HuH-7.5 (cell line): ENCODE data around the gene MYLK.

Experiments
- DNase-seq: peaks from one replicate; pipeline ENCODE4 v3.0.0; 2011; ENCODE audit warnings: low spot score

MYLK gene

GRCh38 chr3:123595396-123596180 lies 288.5 kb downstream of the MYLK start:
- DNase-seq, result no peak

GRCh38 chr3:123593381-123593780 lies 290.8 kb downstream of the MYLK start:
- DNase-seq, result no peak

- no peak for DNase-seq
These were observed 293.3 kb downstream of the MYLK start for GRCh38 chr3:123590685-123591450.

GRCh38 chr3:123587401-123587800 lies 296.7 kb downstream of the MYLK start:
- no peak for DNase-seq

GRCh38 chr3:123586968-123587367 lies 297.2 kb downstream of the MYLK start:
- DNase-seq, result no peak

GRCh38 chr3:123586131-123586530 lies 298.0 kb downstream of the MYLK start:
- DNase-seq, result peak; percentile 27

GRCh38 chr3:123584988-123585937 lies 298.9 kb downstream of the MYLK start, which contains the start of gene HACD2:
TSS of gene HACD2 (minus strand) at chr3:123585053. CDS start at chr3:123585027, 26 bp downstream.
- DNase-seq, result peak; percentile 69

GRCh38 chr3:123584284-123584987 lies 299.7 kb downstream of the MYLK start:
- DNase-seq, result no peak

- no peak for DNase-seq
These were observed 300.6 kb downstream of the MYLK start for GRCh38 chr3:123583561-123583960.

GRCh38 chr3:123582315-123582714 lies 301.8 kb downstream of the MYLK start:
- DNase-seq, result no peak

GRCh38 chr3:123576122-123576521 lies 308.0 kb downstream of the MYLK start:
- DNase-seq, result no peak

- no peak for DNase-seq
These were observed 312.2 kb downstream of the MYLK start for GRCh38 chr3:123571973-123572365.

GRCh38 chr3:123571264-123571972 lies 312.7 kb downstream of the MYLK start:
- no peak for DNase-seq

- DNase-seq, result no peak
These were observed 315.3 kb downstream of the MYLK start for GRCh38 chr3:123568875-123569274.

GRCh38 chr3:123568034-123568433 lies 316.1 kb downstream of the MYLK start:
- DNase-seq, result no peak

GRCh38 chr3:123564056-123564455 lies 320.1 kb downstream of the MYLK start:
- no peak for DNase-seq

- DNase-seq, result no peak
These were observed 321.6 kb downstream of the MYLK start for GRCh38 chr3:123562547-123562946.

- DNase-seq, result no peak
These were observed 322.9 kb downstream of the MYLK start for GRCh38 chr3:123561188-123561587.
